H1 (cell line): ENCODE data around the gene CHD2.

Experiments used
- BRCA1 ChIP-seq: IDR thresholded peaks from 2 replicates; pipeline ENCODE4 v1.6.1; 2012; ENCODE audit warnings: low read depth, low read length, improper control_type of control experiment
- CEBPB ChIP-seq: IDR thresholded peaks from 2 replicates; pipeline ENCODE4 v1.6.1; 2012; ENCODE audit warnings: low read depth, low read length
- CTBP2 ChIP-seq: IDR thresholded peaks from 2 replicates; pipeline ENCODE4 v1.7.0; 2011; ENCODE audit warnings: borderline replicate concordance, mild to moderate bottlenecking, moderate library complexity, mixed read lengths, low read length; ENCODE audit not compliant: insufficient read depth, insufficient read length
- GTF2F1 ChIP-seq: IDR thresholded peaks from 2 replicates; pipeline ENCODE4 v1.6.1; 2012; ENCODE audit warnings: low read depth, low read length, improper control_type of control experiment, borderline replicate concordance
- MAFK ChIP-seq: IDR thresholded peaks from 2 replicates; pipeline ENCODE4 v1.6.1; 2012; ENCODE audit warnings: low read depth, mild to moderate bottlenecking, improper control_type of control experiment, low read length
- NANOG ChIP-seq: IDR thresholded peaks from 2 replicates; pipeline ENCODE4 v1.6.1; 2011; ENCODE audit warnings: low read length, low read depth, mild to moderate bottlenecking, inconsistent platforms; ENCODE audit not compliant: insufficient read depth, poor library complexity, severe bottlenecking
- POLR2A ChIP-seq, 2 experiments: IDR thresholded peaks; 1 replicate in 1 of 2; 2 replicates in 1 of 2; pipeline ENCODE4 v1.6.1; 2011; ENCODE audit warnings: low read depth in 2 of 2, low read length in 2 of 2, mild to moderate bottlenecking in 2 of 2; ENCODE audit errors: control extremely low read depth in 1 of 2
- SUZ12 ChIP-seq: fragments of 200-600 bp; sonication (generic); IDR thresholded peaks from 2 replicates; pipeline ENCODE4 v1.6.1; 2012; ENCODE audit warnings: mild to moderate bottlenecking, inconsistent platforms, low read length, moderate library complexity, mixed read lengths
- YY1 ChIP-seq: IDR thresholded peaks from 2 replicates; pipeline ENCODE4 v1.6.1; 2011; ENCODE audit warnings: low read depth, mild to moderate bottlenecking, low read length
- TF ChIP-seq, protein P1 (sequence below): IDR thresholded peaks from 2 replicates; pipeline ENCODE4 v1.6.1; 2011; ENCODE audit warnings: low read depth, mild to moderate bottlenecking, low read length; ENCODE audit not compliant: insufficient read depth
- TF ChIP-seq, protein P2 (sequence below): IDR thresholded peaks from 2 replicates; pipeline ENCODE4 v1.6.1; 2011; ENCODE audit warnings: low read length, improper control_type of control experiment
- TF ChIP-seq, protein P3 (sequence below), 3 experiments: IDR thresholded peaks; 1 replicate in 2 of 3; 2 replicates in 1 of 3; pipeline versions ENCODE4 v1.5.1 to v1.6.1; 2011; ENCODE audit warnings: low read length in 3 of 3, mild to moderate bottlenecking in 3 of 3, inconsistent platforms in 2 of 3, low read depth in 1 of 3, moderate library complexity in 1 of 3; ENCODE audit not compliant: insufficient read depth in 1 of 3; ENCODE audit errors: control extremely low read depth in 1 of 3
- TF ChIP-seq, protein P4 (sequence below): IDR thresholded peaks from 2 replicates; pipeline ENCODE4 v1.6.1; 2012; ENCODE audit warnings: low read length, inconsistent platforms

DNA sequence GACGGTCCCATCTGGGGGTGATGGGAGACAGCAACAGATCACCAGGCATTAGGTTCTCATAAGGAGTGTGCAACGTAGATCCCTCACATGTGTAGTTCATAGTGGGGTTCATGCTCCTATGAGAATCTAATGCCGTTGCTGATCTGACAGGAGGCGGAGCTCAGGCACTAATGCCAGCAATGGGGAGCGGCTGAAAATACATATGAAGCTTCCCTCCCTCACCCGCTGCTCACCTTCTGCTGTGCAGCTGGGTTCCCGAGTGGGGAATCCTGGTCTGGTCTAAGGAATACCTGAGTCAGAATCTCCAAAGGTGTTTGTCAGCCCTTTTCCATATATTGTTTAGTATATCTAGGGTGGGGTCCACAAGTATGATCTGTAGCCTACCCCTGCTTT, 52.3 kb downstream of the CHD2 start:
- TF ChIP-seq YY1 (no peak), CTBP2 (no peak), MAFK (no peak), SUZ12 (no peak), NANOG (no peak), CEBPB (no peak), POLR2A (IDR thresholded peaks at IDR 0.05; ENCODE audit: control extremely low read depth in 1 of 2, low read depth in 2 of 2, low read length in 2 of 2) (no peak), BRCA1 (no peak), GTF2F1 (no peak)
- TF ChIP-seq, protein P1, sequence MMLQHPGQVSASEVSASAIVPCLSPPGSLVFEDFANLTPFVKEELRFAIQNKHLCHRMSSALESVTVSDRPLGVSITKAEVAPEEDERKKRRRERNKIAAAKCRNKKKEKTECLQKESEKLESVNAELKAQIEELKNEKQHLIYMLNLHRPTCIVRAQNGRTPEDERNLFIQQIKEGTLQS: no peak
- TF ChIP-seq, protein P2, sequence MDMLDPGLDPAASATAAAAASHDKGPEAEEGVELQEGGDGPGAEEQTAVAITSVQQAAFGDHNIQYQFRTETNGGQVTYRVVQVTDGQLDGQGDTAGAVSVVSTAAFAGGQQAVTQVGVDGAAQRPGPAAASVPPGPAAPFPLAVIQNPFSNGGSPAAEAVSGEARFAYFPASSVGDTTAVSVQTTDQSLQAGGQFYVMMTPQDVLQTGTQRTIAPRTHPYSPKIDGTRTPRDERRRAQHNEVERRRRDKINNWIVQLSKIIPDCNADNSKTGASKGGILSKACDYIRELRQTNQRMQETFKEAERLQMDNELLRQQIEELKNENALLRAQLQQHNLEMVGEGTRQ: no peak
- TF ChIP-seq, protein P3, sequence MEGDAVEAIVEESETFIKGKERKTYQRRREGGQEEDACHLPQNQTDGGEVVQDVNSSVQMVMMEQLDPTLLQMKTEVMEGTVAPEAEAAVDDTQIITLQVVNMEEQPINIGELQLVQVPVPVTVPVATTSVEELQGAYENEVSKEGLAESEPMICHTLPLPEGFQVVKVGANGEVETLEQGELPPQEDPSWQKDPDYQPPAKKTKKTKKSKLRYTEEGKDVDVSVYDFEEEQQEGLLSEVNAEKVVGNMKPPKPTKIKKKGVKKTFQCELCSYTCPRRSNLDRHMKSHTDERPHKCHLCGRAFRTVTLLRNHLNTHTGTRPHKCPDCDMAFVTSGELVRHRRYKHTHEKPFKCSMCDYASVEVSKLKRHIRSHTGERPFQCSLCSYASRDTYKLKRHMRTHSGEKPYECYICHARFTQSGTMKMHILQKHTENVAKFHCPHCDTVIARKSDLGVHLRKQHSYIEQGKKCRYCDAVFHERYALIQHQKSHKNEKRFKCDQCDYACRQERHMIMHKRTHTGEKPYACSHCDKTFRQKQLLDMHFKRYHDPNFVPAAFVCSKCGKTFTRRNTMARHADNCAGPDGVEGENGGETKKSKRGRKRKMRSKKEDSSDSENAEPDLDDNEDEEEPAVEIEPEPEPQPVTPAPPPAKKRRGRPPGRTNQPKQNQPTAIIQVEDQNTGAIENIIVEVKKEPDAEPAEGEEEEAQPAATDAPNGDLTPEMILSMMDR (IDR thresholded peaks at IDR 0.05; ENCODE audit: control extremely low read depth in 1 of 3, insufficient read depth in 1 of 3, low read depth in 1 of 3, low read length in 3 of 3): no peak
- TF ChIP-seq, protein P4, sequence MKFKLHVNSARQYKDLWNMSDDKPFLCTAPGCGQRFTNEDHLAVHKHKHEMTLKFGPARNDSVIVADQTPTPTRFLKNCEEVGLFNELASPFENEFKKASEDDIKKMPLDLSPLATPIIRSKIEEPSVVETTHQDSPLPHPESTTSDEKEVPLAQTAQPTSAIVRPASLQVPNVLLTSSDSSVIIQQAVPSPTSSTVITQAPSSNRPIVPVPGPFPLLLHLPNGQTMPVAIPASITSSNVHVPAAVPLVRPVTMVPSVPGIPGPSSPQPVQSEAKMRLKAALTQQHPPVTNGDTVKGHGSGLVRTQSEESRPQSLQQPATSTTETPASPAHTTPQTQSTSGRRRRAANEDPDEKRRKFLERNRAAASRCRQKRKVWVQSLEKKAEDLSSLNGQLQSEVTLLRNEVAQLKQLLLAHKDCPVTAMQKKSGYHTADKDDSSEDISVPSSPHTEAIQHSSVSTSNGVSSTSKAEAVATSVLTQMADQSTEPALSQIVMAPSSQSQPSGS: no peak
